Ishikawa (cell line): ENCODE measurements around the gene SNED1.

Experiments
- CEBPB ChIP-seq: IDR thresholded peaks from 2 replicates; pipeline ENCODE4 v1.6.1; 2012
- CREB1 ChIP-seq: IDR thresholded peaks from 2 replicates; pipeline ENCODE4 v1.6.1; 2012; ENCODE audit warnings: low read depth
- EGR1 ChIP-seq: IDR thresholded peaks from 2 replicates; pipeline ENCODE4 v1.6.1; 2012
- EP300 ChIP-seq: IDR thresholded peaks from 2 replicates; pipeline ENCODE4 v1.6.1; 2012; ENCODE audit warnings: borderline replicate concordance
- FOXM1 ChIP-seq: IDR thresholded peaks from 2 replicates; pipeline ENCODE4 v1.6.1; 2012; ENCODE audit warnings: low read depth, borderline replicate concordance
- MAX ChIP-seq: IDR thresholded peaks from 2 replicates; pipeline ENCODE4 v1.6.1; 2012
- NFIC ChIP-seq: IDR thresholded peaks from 2 replicates; pipeline ENCODE4 v1.6.1; 2012
- RAD21 ChIP-seq: IDR thresholded peaks from 2 replicates; pipeline ENCODE4 v1.6.1; 2012; ENCODE audit warnings: low read depth
- REST ChIP-seq: IDR thresholded peaks from 2 replicates; pipeline ENCODE4 v1.6.1; 2012; ENCODE audit warnings: low read depth, mild to moderate bottlenecking
- TAF1 ChIP-seq: IDR thresholded peaks from 2 replicates; pipeline ENCODE4 v1.6.1; 2012; ENCODE audit warnings: low read depth, mild to moderate bottlenecking
- TCF12 ChIP-seq: IDR thresholded peaks from 2 replicates; pipeline ENCODE4 v1.6.1; 2012; ENCODE audit warnings: low read depth
- TEAD4 ChIP-seq: IDR thresholded peaks from 2 replicates; pipeline ENCODE4 v1.6.1; 2012
- USF1 ChIP-seq: IDR thresholded peaks from 2 replicates; pipeline ENCODE4 v1.6.1; 2012
- YY1 ChIP-seq: IDR thresholded peaks from 2 replicates; pipeline ENCODE4 v1.6.1; 2012; ENCODE audit warnings: low read depth
- ZBTB7A ChIP-seq: IDR thresholded peaks from 2 replicates; pipeline ENCODE4 v1.6.1; 2012; ENCODE audit warnings: low read depth

The SNED1 gene

GRCh38 chr2:241074065-241074818 is 75.8 kb downstream of the SNED1 start:
- TF ChIP-seq EGR1 (no peak), USF1 (no peak), RAD21 (no peak), CEBPB (no peak), FOXM1 (no peak), CREB1 (no peak), MAX (no peak)

GRCh38 chr2:241074901-241075540 is 76.6 kb downstream of the SNED1 start:
- TF ChIP-seq TCF12 (no peak), USF1 (no peak), EP300 (no peak), CEBPB (no peak), EGR1 (no peak)

GRCh38 chr2:241080405-241081189 is 82.2 kb downstream of the SNED1 start:
- no peak for TF ChIP-seq MAX
- no peak for TF ChIP-seq NFIC
- TF ChIP-seq USF1: no peak
- no peak for TF ChIP-seq TAF1
- TF ChIP-seq CEBPB: no peak
- no peak for TF ChIP-seq YY1
- TF ChIP-seq REST: no peak
- no peak for TF ChIP-seq EP300
- TF ChIP-seq CREB1: no peak
- TF ChIP-seq FOXM1: no peak
- TF ChIP-seq TEAD4: no peak
- TF ChIP-seq TCF12: no peak
- TF ChIP-seq RAD21: no peak
- no peak for TF ChIP-seq EGR1
- TF ChIP-seq ZBTB7A: no peak

- TF ChIP-seq ZBTB7A: no peak
- no peak for TF ChIP-seq REST
- TF ChIP-seq MAX: no peak
- no peak for TF ChIP-seq EP300
- TF ChIP-seq TAF1: no peak
- no peak for TF ChIP-seq YY1
- no peak for TF ChIP-seq EGR1
- TF ChIP-seq RAD21: no peak
- TF ChIP-seq FOXM1: no peak
- no peak for TF ChIP-seq USF1
Observed at GRCh38 chr2:241081190-241081642, 82.8 kb downstream of the SNED1 start.
